Bronchial epithelial cell (primary cell): ENCODE measurements around the gene MXRA8. TPM values are rescaled to one million over a fixed set of nuclear protein-coding genes. Genes with fewer than 3 reads are reported as not detected.

Source experiments
- DNase-seq: peaks from one replicate; pipeline ENCODE4 v3.0.0-alpha.2; 2010; ENCODE audit warnings: low read depth
- FAIRE-seq: peaks from 2 replicates; lab custom pipeline; 2011; peaks lifted over from hg19 to GRCh38; lab: Jason Lieb, UNC
- H3K27me3 ChIP-seq: 2 replicates; pipeline ENCODE4 v1.5.1; 2011; ENCODE audit warnings: low read length; ENCODE audit not compliant: control insufficient read depth, insufficient read depth
- H3K36me3 ChIP-seq: 2 replicates; pipeline ENCODE4 v1.5.1; 2011; ENCODE audit warnings: low read length; ENCODE audit not compliant: control insufficient read depth, insufficient read depth
- H3K4me3 ChIP-seq: 2 replicates; pipeline ENCODE4 v1.5.1; 2011; ENCODE audit warnings: mild to moderate bottlenecking, low read depth, low read length, control low read depth
- CTCF ChIP-seq: IDR thresholded peaks from 2 replicates; pipeline ENCODE4 v1.5.1; 2011; ENCODE audit warnings: mild to moderate bottlenecking, moderate library complexity, low read length, control low read depth, inconsistent platforms; ENCODE audit not compliant: insufficient read depth, severe bottlenecking
- total RNA-seq: library from RNA; depleted of rRNA; stranded (reverse); fragments of >200 nt; gene quantifications from 2 replicates; pipeline ENCODE4 v1.2.1, GENCODE V29; 2014

MXRA8 gene
- total RNA-seq, 1 donor from 2014 or later = 5.0 TPM

- Histone ChIP-seq H3K36me3 (peaks cover 5% of the 10 kb centered on the region), H3K4me3 (peak within 1 kb of the TSS; percentile 93), H3K27me3 (no peaks in the 10 kb centered on the region)
- DNase-seq (peak; percentile 99), FAIRE-seq (no peak)
- TF ChIP-seq CTCF = peak; percentile 51
Observed at GRCh38 chr1:1374929-1375662, 16.7 kb upstream of the MXRA8 start, which contains the start of gene AURKAIP1. Gene AURKAIP1 (minus strand): TSS chr1:1375207. CDS start chr1:1374756, 451 bp downstream.

GRCh38 chr1:1374589-1374928, 16.2 kb upstream of the MXRA8 start:
- no peak for DNase-seq
- Histone ChIP-seq H3K4me3 (peak overlapping the region; percentile 93), H3K27me3 (no peaks in the 10 kb centered on the region), H3K36me3 (peaks cover 5% of the 10 kb centered on the region)
- TF ChIP-seq CTCF = no peak
- no peak for FAIRE-seq

- DNase-seq (no peak), FAIRE-seq (no peak)
- Histone ChIP-seq H3K36me3 (peaks cover 5% of the 10 kb centered on the region), H3K4me3 (peak overlapping the region; percentile 93), H3K27me3 (no peaks in the 10 kb centered on the region)
- no peak for TF ChIP-seq CTCF
Observed at GRCh38 chr1:1373815-1374588, 15.6 kb upstream of the MXRA8 start.

- peaks cover 5% of the 10 kb centered on the region for H3K36me3 ChIP-seq
- DNase-seq (no peak), FAIRE-seq (no peak)
- H3K4me3 ChIP-seq = no peak overlapping the region
- H3K27me3 ChIP-seq = no peaks in the 10 kb centered on the region
- no peak for TF ChIP-seq CTCF
Observed at GRCh38 chr1:1373051-1373814, 14.9 kb upstream of the MXRA8 start.

GRCh38 chr1:1371746-1372711, 13.7 kb upstream of the MXRA8 start:
- no peak overlapping the region for H3K4me3 ChIP-seq
- H3K27me3 ChIP-seq = no peaks in the 10 kb centered on the region
- TF ChIP-seq CTCF = peak; percentile 93
- DNase-seq = no peak
- no peak for FAIRE-seq
- H3K36me3 ChIP-seq = peaks cover 5% of the 10 kb centered on the region
